ENCODE measurements around the gene MTHFSD. TPM values are rescaled to one million over a fixed set of nuclear protein-coding genes. Genes with fewer than 3 reads are reported as not detected.
A peak's percentile ranks its signal among the peaks of the same experiment; 100 is the strongest.

MTHFSD gene
- total and polyA plus RNA-seq, 4 donors, result 9.4 to 28.5 (median 16.6) TPM

GRCh38 chr16:86498671-86499439, 56.2 kb downstream of the MTHFSD start:
- Histone ChIP-seq H3K36me3 (ENCODE audit: control insufficient read depth in 4 of 4, insufficient read depth in 4 of 4, low read length in 4 of 4) (peaks cover 0 to 2% (median 0%) of the 10 kb centered on the region in 4 donors), H3K9ac (ENCODE audit: insufficient read depth in 1 of 2, low read length in 2 of 2) (peak overlapping the region in 1 of 2 donors; percentile 25), H3K27me3 (ENCODE audit: control insufficient read depth in 3 of 3, insufficient read depth in 3 of 3, low read length in 2 of 3) (peaks cover 4 to 83% (median 33%) of the 10 kb centered on the region in 3 donors), H3K27ac (ENCODE audit: low read depth in 1 of 2, low read length in 1 of 2) (peak overlapping the region in 1 of 2 donors; percentile 76), H3K4me3 (peak overlapping the region; percentile 30), H3K9me3 (ENCODE audit: control insufficient read depth in 4 of 4, insufficient read depth in 3 of 4, low read length in 3 of 4) (peaks cover 0 to 3% (median 0%) of the 10 kb centered on the region in 4 donors), H3K4me1 (ENCODE audit: control insufficient read depth in 5 of 5, insufficient read depth in 5 of 5, low read length in 5 of 5) (peaks cover 0 to 27% (median 0%) of the 10 kb centered on the region in 5 donors)
- no peak for TF ChIP-seq CTCF (IDR thresholded peaks at IDR 0.05; ENCODE audit: control extremely low read depth, extremely low read depth)
- DNase-seq (peak; percentile 79 to 87 (median 83)), ATAC-seq (ENCODE audit: insufficient read depth, low FRiP score) (no peak)
- WGBS, 2 donors, result 7 to 8% methylated on average over 61 of the region's 61 CpGs

GRCh38 chr16:86498155-86498670, 56.8 kb downstream of the MTHFSD start:
- 6 to 8% methylated on average over 29 of the region's 29 CpGs for WGBS, 2 donors

GRCh38 chr16:86497551-86498021, 57.4 kb downstream of the MTHFSD start:
- Histone ChIP-seq H3K9ac (ENCODE audit: insufficient read depth in 1 of 2, low read length in 2 of 2) (no peak overlapping the region), H3K4me1 (ENCODE audit: control insufficient read depth in 5 of 5, insufficient read depth in 5 of 5, low read length in 5 of 5) (peaks cover 0 to 27% (median 0%) of the 10 kb centered on the region in 5 donors), H3K36me3 (ENCODE audit: control insufficient read depth in 4 of 4, insufficient read depth in 4 of 4, low read length in 4 of 4) (peaks cover 0 to 2% (median 0%) of the 10 kb centered on the region in 4 donors), H3K27me3 (ENCODE audit: control insufficient read depth in 3 of 3, insufficient read depth in 3 of 3, low read length in 2 of 3) (peaks cover 4 to 83% (median 32%) of the 10 kb centered on the region in 3 donors), H3K4me3 (peak overlapping the region; percentile 25), H3K9me3 (ENCODE audit: control insufficient read depth in 4 of 4, insufficient read depth in 3 of 4, low read length in 3 of 4) (peaks cover 0 to 3% (median 0%) of the 10 kb centered on the region in 4 donors), H3K27ac (ENCODE audit: low read depth in 1 of 2, low read length in 1 of 2) (peak overlapping the region in 1 of 2 donors; percentile 39)
- ATAC-seq (ENCODE audit: insufficient read depth, low FRiP score), result no peak
- 5 to 8% methylated on average over 29 to 44 of the region's 44 CpGs for WGBS, 2 donors
- DNase-seq, result peak in 2 of 3 donors; percentile 39 to 40
- no peak for TF ChIP-seq CTCF (IDR thresholded peaks at IDR 0.05; ENCODE audit: control extremely low read depth, extremely low read depth)

More at GRCh38 chr16:86498155-86498670, 56.8 kb downstream of the MTHFSD start:
- peak overlapping the region in 1 of 2 donors; percentile 76 for H3K27ac ChIP-seq (ENCODE audit: low read depth in 1 of 2, low read length in 1 of 2)
- H3K36me3 ChIP-seq (ENCODE audit: control insufficient read depth in 4 of 4, insufficient read depth in 4 of 4, low read length in 4 of 4), result peaks cover 0 to 2% (median 0%) of the 10 kb centered on the region in 4 donors
- ATAC-seq (ENCODE audit: insufficient read depth, low FRiP score) (no peak), DNase-seq (peak in 2 of 3 donors; percentile 25 to 45)
- H3K9me3 ChIP-seq (ENCODE audit: control insufficient read depth in 4 of 4, insufficient read depth in 3 of 4, low read length in 3 of 4), result peaks cover 0 to 3% (median 0%) of the 10 kb centered on the region in 4 donors
- TF ChIP-seq CTCF (IDR thresholded peaks at IDR 0.05; ENCODE audit: control extremely low read depth, extremely low read depth), result no peak
- H3K4me3 ChIP-seq, result peak overlapping the region; percentile 30
- peaks cover 4 to 83% (median 37%) of the 10 kb centered on the region in 3 donors for H3K27me3 ChIP-seq (ENCODE audit: control insufficient read depth in 3 of 3, insufficient read depth in 3 of 3, low read length in 2 of 3)
- peaks cover 0 to 27% (median 0%) of the 10 kb centered on the region in 5 donors for H3K4me1 ChIP-seq (ENCODE audit: control insufficient read depth in 5 of 5, insufficient read depth in 5 of 5, low read length in 5 of 5)
- H3K9ac ChIP-seq (ENCODE audit: insufficient read depth in 1 of 2, low read length in 2 of 2), result no peak overlapping the region
